OCI-LY1 (cell line): ENCODE measurements around the gene GIGYF1.

Source experiments
- H2AFZ ChIP-seq: fragments of 200-600 bp; sonication (generic), shearing (Covaris generic); 2 replicates; pipeline ENCODE4 v1.6.0; 2014; ENCODE audit warnings: antibody characterized with exemption, mild to moderate bottlenecking, low read length
- H3F3A ChIP-seq: fragments of 200-600 bp; sonication (generic), shearing (Covaris generic); 2 replicates; pipeline ENCODE4 v1.6.0; 2014; ENCODE audit warnings: mild to moderate bottlenecking, antibody characterized with exemption, low read length, moderate library complexity; ENCODE audit not compliant: insufficient read depth
- H3K27ac ChIP-seq: fragments of 200-600 bp; sonication (generic); 2 replicates; pipeline ENCODE4 v1.5.1; 2014; ENCODE audit warnings: low read length, mixed run types, mild to moderate bottlenecking, low read depth; ENCODE audit not compliant: poor library complexity, severe bottlenecking
- H3K27me3 ChIP-seq: fragments of 200-600 bp; sonication (generic); 2 replicates; pipeline ENCODE4 v1.6.0; 2014; ENCODE audit warnings: antibody characterized with exemption, mild to moderate bottlenecking, low read length, moderate library complexity; ENCODE audit not compliant: insufficient read depth
- H3K36me3 ChIP-seq: fragments of 200-600 bp; sonication (generic); 2 replicates; pipeline ENCODE4 v1.6.1; 2014; ENCODE audit warnings: mild to moderate bottlenecking, antibody characterized with exemption, low read length, moderate library complexity, mixed read lengths; ENCODE audit not compliant: insufficient read depth
- H3K4me1 ChIP-seq: fragments of 200-600 bp; sonication (generic); 2 replicates; pipeline ENCODE4 v1.5.1; 2014; ENCODE audit warnings: mild to moderate bottlenecking, low read length, moderate library complexity; ENCODE audit not compliant: insufficient read depth, severe bottlenecking
- H3K4me2 ChIP-seq: fragments of 200-600 bp; sonication (generic), shearing (Covaris generic); 2 replicates; pipeline ENCODE4 v1.6.1; 2014; ENCODE audit warnings: low read length
- H3K4me3 ChIP-seq: fragments of 200-600 bp; sonication (generic); 2 replicates; pipeline ENCODE4 v1.5.1; 2014; ENCODE audit warnings: low read length, low read depth, mild to moderate bottlenecking, mixed read lengths; ENCODE audit not compliant: poor library complexity, severe bottlenecking
- H3K79me2 ChIP-seq: fragments of 200-600 bp; shearing (Covaris generic); 2 replicates; pipeline ENCODE4 v1.6.1; 2016; ENCODE audit warnings: mixed run types, low read length, mixed read lengths; ENCODE audit not compliant: insufficient read depth
- H3K9ac ChIP-seq: fragments of 200-600 bp; sonication (generic), shearing (Covaris generic); 2 replicates; pipeline ENCODE4 v1.6.1; 2014; ENCODE audit warnings: mild to moderate bottlenecking, low read length, mixed read lengths
- H3K9me2 ChIP-seq: fragments of 200-600 bp; sonication (generic), shearing (Covaris generic); 2 replicates; pipeline ENCODE4 v1.6.1; 2014; ENCODE audit warnings: low read depth, mild to moderate bottlenecking, low read length, mixed read lengths
- H3K9me3 ChIP-seq: fragments of 200-600 bp; shearing (Covaris generic); 2 replicates; pipeline ENCODE4 v1.6.1; 2014; ENCODE audit warnings: low read length, mixed read lengths
- H4K20me1 ChIP-seq: fragments of 200-600 bp; sonication (generic), shearing (Covaris generic); 2 replicates; pipeline ENCODE4 v1.6.0; 2016; ENCODE audit warnings: mild to moderate bottlenecking, low read length; ENCODE audit not compliant: insufficient read depth
- CTCF ChIP-seq: fragments of 200-600 bp; sonication (generic), shearing (Covaris generic); IDR thresholded peaks from 2 replicates; pipeline ENCODE4 v1.5.1; 2017; ENCODE audit warnings: mild to moderate bottlenecking, antibody characterized with exemption, low read length, moderate library complexity, mixed read lengths
- EZH2 ChIP-seq: fragments of 200-600 bp; sonication (generic), shearing (Covaris generic); IDR thresholded peaks from 2 replicates; pipeline ENCODE4 v1.8.0; 2017; ENCODE audit warnings: borderline replicate concordance, mixed run types, mild to moderate bottlenecking, antibody characterized with exemption, low read length, moderate library complexity, mixed read lengths

Gene GIGYF1

GRCh38 chr7:100685631-100686145 is 8.4 kb downstream of the GIGYF1 start:
- Histone ChIP-seq H3K4me2 (no peak overlapping the region), H3K4me1 (no peaks in the 10 kb centered on the region), H3K27ac (no peak overlapping the region), H3F3A (no peaks in the 10 kb centered on the region), H3K9me3 (no peaks in the 10 kb centered on the region), H3K27me3 (no peaks in the 10 kb centered on the region), H3K36me3 (peaks cover 95% of the 10 kb centered on the region), H3K4me3 (no peak overlapping the region), H3K9ac (no peak overlapping the region), H2AFZ (no peak overlapping the region), H3K79me2 (peaks cover 10% of the 10 kb centered on the region), H3K9me2 (no peaks in the 10 kb centered on the region), H4K20me1 (no peaks in the 10 kb centered on the region)
- TF ChIP-seq CTCF = no peak

- Histone ChIP-seq H3K27ac (no peak overlapping the region), H3K4me3 (no peak overlapping the region), H4K20me1 (no peaks in the 10 kb centered on the region), H3F3A (no peaks in the 10 kb centered on the region), H2AFZ (no peak overlapping the region), H3K4me2 (no peak overlapping the region), H3K36me3 (peaks cover 99% of the 10 kb centered on the region), H3K9ac (no peak overlapping the region), H3K27me3 (no peaks in the 10 kb centered on the region), H3K9me3 (no peaks in the 10 kb centered on the region), H3K4me1 (no peaks in the 10 kb centered on the region), H3K9me2 (no peaks in the 10 kb centered on the region), H3K79me2 (peaks cover 7% of the 10 kb centered on the region; the same call in 1 of the 2 replicates)
- TF ChIP-seq CTCF (no peak), EZH2 (no peak)
These were observed 8.9 kb downstream of the GIGYF1 start for GRCh38 chr7:100685049-100685605.

DNA sequence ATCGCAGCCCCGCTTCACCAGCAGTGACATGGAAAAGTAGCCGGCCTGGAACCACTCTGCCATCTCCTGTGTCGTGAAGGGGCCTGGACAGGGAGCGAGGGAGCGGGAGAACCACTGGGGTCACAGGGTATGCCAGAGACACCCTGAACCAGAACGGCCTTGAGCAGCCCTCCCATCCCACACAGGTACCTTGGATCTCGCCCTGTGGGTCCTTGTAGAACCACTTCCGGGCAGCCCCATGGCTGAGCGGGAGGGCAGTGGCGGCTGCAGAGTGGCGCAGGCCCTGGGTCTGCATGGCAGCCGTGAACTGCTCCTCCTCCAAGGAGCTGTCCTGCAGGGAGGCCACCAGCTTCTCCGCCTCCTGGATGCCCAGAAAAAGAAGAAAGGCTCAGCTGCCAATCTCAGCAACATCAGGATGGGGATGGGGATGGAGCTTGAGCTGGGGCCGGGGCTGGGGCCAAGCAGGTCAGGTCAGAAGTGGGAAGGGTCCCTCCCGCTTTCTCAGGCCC is 9.5 kb downstream of the GIGYF1 start:
- no peak overlapping the region for H3K9ac ChIP-seq
- no peaks in the 10 kb centered on the region for H4K20me1 ChIP-seq
- no peaks in the 10 kb centered on the region for H3K27me3 ChIP-seq
- H3K4me3 ChIP-seq = no peak overlapping the region
- peaks cover 1% of the 10 kb centered on the region; the same call in 1 of the 2 replicates for H3K79me2 ChIP-seq
- H3K9me2 ChIP-seq = no peaks in the 10 kb centered on the region
- H3K36me3 ChIP-seq = peaks cover 99% of the 10 kb centered on the region
- no peak overlapping the region for H3K27ac ChIP-seq
- no peaks in the 10 kb centered on the region for H3K9me3 ChIP-seq
- H2AFZ ChIP-seq = no peak overlapping the region
- no peaks in the 10 kb centered on the region for H3K4me1 ChIP-seq
- no peaks in the 10 kb centered on the region for H3F3A ChIP-seq
- no peak overlapping the region for H3K4me2 ChIP-seq
- TF ChIP-seq EZH2 (no peak), CTCF (no peak)
